Renal pelvis (tissue), 12 donors: ENCODE measurements around the gene CDK18. TPM values are rescaled to one million over a fixed set of nuclear protein-coding genes. Genes with fewer than 3 reads are reported as not detected.

Experiments used
- DNase-seq: peaks from one replicate; pipeline ENCODE4 v3.0.0-alpha.2; 2013
- long read RNA-seq, 16 experiments: transcript quantifications; one replicate each; lab custom pipeline, GENCODE V29; 2026
- polyA plus RNA-seq, 3 donors: library from polyadenylated mRNA; unstranded; fragments of 120-200 nt; gene quantifications; one replicate each; pipeline ENCODE4 v1.2.1, GENCODE V29; 2013; ENCODE audit not compliant: insufficient read length in 3 of 3

CDK18 gene
- polyA plus RNA-seq = 10 to 100 TPM; 28.3 to 35.6 (median 32.7) TPM
- long read RNA-seq, donor 1, partial matches to known transcripts = 0 of 4 reads
- long read RNA-seq, donor 1, other reads (novel, unspliced or antisense) = 0 of 4 reads
- long read RNA-seq, donor 2, partial matches to known transcripts = 0 of 2 reads
- long read RNA-seq, donor 2, other reads (novel, unspliced or antisense) = 0 of 2 reads
- long read RNA-seq, donor 3, partial matches to known transcripts = 0 of 5 reads
- long read RNA-seq, donor 3, other reads (novel, unspliced or antisense) = 0 of 5 reads
- long read RNA-seq, donor 4, partial matches to known transcripts = 0 of 2 reads
- long read RNA-seq, donor 4, other reads (novel, unspliced or antisense) = 0 of 2 reads
- long read RNA-seq, donor 5, partial matches to known transcripts = 0 of 1 reads
- long read RNA-seq, donor 5, other reads (novel, unspliced or antisense) = 0 of 1 reads
- long read RNA-seq, donor 6, partial matches to known transcripts = 0 of 4 reads
- long read RNA-seq, donor 6, other reads (novel, unspliced or antisense) = 0 of 4 reads
- long read RNA-seq, donor 7, partial matches to known transcripts = 0 of 2 reads
- long read RNA-seq, donor 7, other reads (novel, unspliced or antisense) = 0 of 2 reads
- long read RNA-seq, donor 8 = 0 reads
- long read RNA-seq, donor 9, partial matches to known transcripts = 0 of 3 reads
- long read RNA-seq, donor 9, other reads (novel, unspliced or antisense) = 0 of 3 reads
- long read RNA-seq, donor 10, partial matches to known transcripts = 0 of 8 reads
- long read RNA-seq, donor 10, other reads (novel, unspliced or antisense) = 0 of 8 reads
- long read RNA-seq, donor 11, partial matches to known transcripts = 0 of 2 reads
- long read RNA-seq, donor 11, other reads (novel, unspliced or antisense) = 0 of 2 reads
- long read RNA-seq, donor 12, partial matches to known transcripts = 0 of 7 reads
- long read RNA-seq, donor 12, other reads (novel, unspliced or antisense) = 0 of 7 reads
- long read RNA-seq, donor 13, partial matches to known transcripts = 0 of 1 reads
- long read RNA-seq, donor 13, other reads (novel, unspliced or antisense) = 0 of 1 reads
- long read RNA-seq, donor 14 = 0 reads
- long read RNA-seq, donor 15, partial matches to known transcripts = 0 of 7 reads
- long read RNA-seq, donor 15, other reads (novel, unspliced or antisense) = 0 of 7 reads
- long read RNA-seq, donor 16, partial matches to known transcripts = 0 of 5 reads
- long read RNA-seq, donor 16, other reads (novel, unspliced or antisense) = 0 of 5 reads

- peak; percentile 85 for DNase-seq
These were observed at the start of gene CDK18 for GRCh38 chr1:205504311-205505075. CDK18 (plus strand) TSS chr1:205504669; CDS start chr1:205523168, 18,499 bp downstream.

- DNase-seq = no peak
These were observed 49.5 kb upstream of the CDK18 start for GRCh38 chr1:205454903-205455335.

GRCh38 chr1:205455581-205456382 lies 48.7 kb upstream of the CDK18 start, which contains the start of gene BLACAT1:
BLACAT1 (minus strand) TSS chr1:205456045.
- DNase-seq = no peak

- DNase-seq = no peak
These were observed 48.0 kb upstream of the CDK18 start for GRCh38 chr1:205456383-205456867.

GRCh38 chr1:205456868-205457745 lies 47.4 kb upstream of the CDK18 start:
- no peak for DNase-seq

- no peak for DNase-seq
These were observed 45.5 kb upstream of the CDK18 start for GRCh38 chr1:205458777-205459566.

- DNase-seq = no peak
These were observed 39.1 kb upstream of the CDK18 start for GRCh38 chr1:205465392-205465791.

GRCh38 chr1:205466595-205467220 lies 37.8 kb upstream of the CDK18 start:
- no peak for DNase-seq

- DNase-seq = no peak
These were observed 34.3 kb upstream of the CDK18 start for GRCh38 chr1:205470131-205470530.

GRCh38 chr1:205472737-205473441 lies 31.6 kb upstream of the CDK18 start:
- DNase-seq = no peak

GRCh38 chr1:205473475-205473874 lies 31.0 kb upstream of the CDK18 start:
- DNase-seq = no peak

GRCh38 chr1:205473966-205474365 lies 30.5 kb upstream of the CDK18 start:
- no peak for DNase-seq

- DNase-seq = no peak
These were observed 29.9 kb upstream of the CDK18 start for GRCh38 chr1:205474571-205474970.

GRCh38 chr1:205475855-205476254 lies 28.6 kb upstream of the CDK18 start:
- no peak for DNase-seq

- DNase-seq = no peak
These were observed 27.8 kb upstream of the CDK18 start for GRCh38 chr1:205476648-205477047.

GRCh38 chr1:205477121-205477758 lies 27.2 kb upstream of the CDK18 start:
- DNase-seq = no peak
